Activated naive CD4-positive, alpha-beta T cell treated with anti-CD3 and anti-CD28 coated beads for 36 hours (primary cell): Measurements from ENCODE around the gene PANX2. TPM values are rescaled to one million over a fixed set of nuclear protein-coding genes. Genes with fewer than 3 reads are reported as not detected.
A peak's percentile ranks its signal among the peaks of the same experiment; 100 is the strongest.

Experiments
- CTCF ChIA-PET: fragments of 350-600 bp; sonication (Branson Sonifier 250); formaldehyde crosslinking; loops from one replicate; lab custom pipeline; 2021; ENCODE audit warnings: antibody characterized with exemption; lab: Charles Lee
- DNase-seq: peaks from one replicate; pipeline ENCODE4 v3.0.0-alpha.2; 2020
- H3K27ac Mint-ChIP-seq: one replicate; pipeline ENCODE4 v1.8.0; 2021; ENCODE audit warnings: mild to moderate bottlenecking, mixed read lengths
- H3K27me3 Mint-ChIP-seq: one replicate; pipeline ENCODE4 v1.8.0; 2021; ENCODE audit warnings: low read depth, mixed read lengths
- H3K36me3 Mint-ChIP-seq: one replicate; pipeline ENCODE4 v1.8.0; 2021; ENCODE audit warnings: low read depth, mixed read lengths
- H3K4me1 Mint-ChIP-seq: one replicate; pipeline ENCODE4 v1.8.0; 2021; ENCODE audit warnings: low read depth, mixed read lengths
- H3K4me3 Mint-ChIP-seq: one replicate; pipeline ENCODE4 v1.8.0; 2021; ENCODE audit warnings: mild to moderate bottlenecking, moderate library complexity, mixed read lengths
- H3K9me3 Mint-ChIP-seq: one replicate; pipeline ENCODE4 v1.8.0; 2021; ENCODE audit warnings: mixed read lengths
- intact Hi-C: fragments of 100-400 bp; cut with micrococcal nuclease; formaldehyde crosslinking; loops from one replicate; pipeline ENCODE4 v1.15.1; 2023
- total RNA-seq, 2 experiments: library from RNA; stranded (reverse); gene quantifications; one replicate each; pipeline ENCODE4 v1.2.3, GENCODE V29; 2021

The PANX2 gene
- total RNA-seq, 2 experiments from 2014 or later: 1.2 to 1.7 TPM

DNA sequence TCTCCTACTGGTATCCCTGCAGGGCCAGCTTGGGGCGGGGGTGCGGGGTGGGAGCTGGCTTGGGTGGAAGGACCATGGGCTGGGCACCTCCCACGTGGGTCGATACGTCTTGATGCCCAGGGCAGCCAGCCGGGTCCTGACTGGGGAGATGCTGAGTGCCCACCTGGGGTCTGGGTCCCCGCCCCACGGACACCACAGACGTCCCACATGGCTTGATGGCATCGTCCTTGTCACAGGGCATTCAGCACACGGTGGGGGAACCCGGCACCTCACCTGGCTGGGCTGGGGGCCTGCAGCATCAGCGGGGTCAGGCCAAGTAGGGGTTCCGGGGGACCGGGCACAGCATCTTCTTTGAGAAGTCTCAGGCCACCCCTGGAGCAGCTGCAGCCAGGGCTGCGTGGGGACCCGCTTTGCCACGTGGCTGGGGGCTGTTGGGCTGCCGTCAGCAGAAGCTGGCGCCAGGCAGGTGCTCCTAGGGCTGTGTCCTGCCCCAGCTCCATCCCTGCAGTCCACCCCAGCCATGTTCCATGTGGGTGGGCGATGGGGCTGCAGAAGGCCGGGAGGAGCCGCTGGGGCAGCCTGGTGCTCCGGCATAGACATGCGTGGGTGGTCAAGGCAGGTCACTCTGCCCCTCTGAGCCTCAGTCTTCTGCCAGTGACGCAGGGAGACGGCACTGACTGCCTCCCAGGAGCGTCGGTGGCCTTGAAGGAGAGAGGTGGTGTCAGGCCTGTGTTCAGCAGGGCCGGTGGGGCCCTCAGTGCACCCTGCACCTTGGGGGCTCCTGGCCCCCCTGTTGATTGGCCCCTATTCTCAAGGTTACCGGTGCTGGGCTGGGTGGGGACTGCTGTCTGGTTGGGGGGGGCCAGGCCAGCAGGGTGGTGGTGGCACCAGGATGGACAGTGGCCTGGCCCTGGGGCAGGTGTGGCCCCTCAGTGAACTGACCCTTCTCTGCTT, 38.7 kb downstream of the PANX2 start:
- intact Hi-C loops: loop anchor here (1.0 kb wide), 2 partner anchors 39 to 60 kb away; partner anchors contain the start of gene PANX2
- Mint-ChIP-seq H3K36me3 (peaks cover 15% of the 10 kb centered on the region), H3K4me1 (peaks cover 16% of the 10 kb centered on the region), H3K9me3 (no peaks in the 10 kb centered on the region), H3K27me3 (no peaks in the 10 kb centered on the region), H3K27ac (peak overlapping the region; percentile 78), H3K4me3 (no peak overlapping the region)
- CTCF ChIA-PET: interaction anchor here (1.3 to 1.7 kb wide), 2 partner anchors 18 to 60 kb away, joined by 6 to 10 read pairs; no protein-coding TSS in a partner anchor
- no peak for DNase-seq

DNA sequence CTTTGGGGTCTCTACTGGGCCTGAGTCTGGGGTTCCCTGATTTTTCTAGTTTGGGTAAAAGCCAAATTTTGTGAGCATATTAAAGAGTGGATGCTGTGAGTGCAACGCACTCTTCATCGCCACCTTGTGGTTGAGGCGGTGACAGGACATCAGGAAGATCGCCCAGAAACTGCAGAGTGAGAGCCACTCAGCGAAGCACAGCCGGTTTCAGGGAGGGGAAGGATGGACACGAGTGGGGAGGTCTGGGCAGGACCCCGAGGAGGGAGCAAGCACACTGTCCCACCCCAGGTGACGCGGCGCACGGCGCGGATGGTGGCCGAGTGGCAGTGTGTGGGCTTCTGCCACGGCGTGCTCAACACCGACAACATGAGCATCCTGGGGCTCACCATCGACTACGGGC, 39.4 kb downstream of the PANX2 start:
- intact Hi-C loops: loop anchor here (1.0 to 5.0 kb wide), 3 partner anchors 40 to 443 kb away; partner anchors contain the start of gene PANX2
- Mint-ChIP-seq H3K27me3 (no peaks in the 10 kb centered on the region), H3K9me3 (no peaks in the 10 kb centered on the region), H3K27ac (peak overlapping the region; percentile 78), H3K4me3 (no peak overlapping the region), H3K36me3 (peaks cover 18% of the 10 kb centered on the region), H3K4me1 (peaks cover 13% of the 10 kb centered on the region)
- peak; percentile 83 for DNase-seq
- CTCF ChIA-PET: interaction anchor here (2.4 kb wide), 1 partner anchor 59 kb away, joined by 19 read pairs; no protein-coding TSS in a partner anchor

DNA sequence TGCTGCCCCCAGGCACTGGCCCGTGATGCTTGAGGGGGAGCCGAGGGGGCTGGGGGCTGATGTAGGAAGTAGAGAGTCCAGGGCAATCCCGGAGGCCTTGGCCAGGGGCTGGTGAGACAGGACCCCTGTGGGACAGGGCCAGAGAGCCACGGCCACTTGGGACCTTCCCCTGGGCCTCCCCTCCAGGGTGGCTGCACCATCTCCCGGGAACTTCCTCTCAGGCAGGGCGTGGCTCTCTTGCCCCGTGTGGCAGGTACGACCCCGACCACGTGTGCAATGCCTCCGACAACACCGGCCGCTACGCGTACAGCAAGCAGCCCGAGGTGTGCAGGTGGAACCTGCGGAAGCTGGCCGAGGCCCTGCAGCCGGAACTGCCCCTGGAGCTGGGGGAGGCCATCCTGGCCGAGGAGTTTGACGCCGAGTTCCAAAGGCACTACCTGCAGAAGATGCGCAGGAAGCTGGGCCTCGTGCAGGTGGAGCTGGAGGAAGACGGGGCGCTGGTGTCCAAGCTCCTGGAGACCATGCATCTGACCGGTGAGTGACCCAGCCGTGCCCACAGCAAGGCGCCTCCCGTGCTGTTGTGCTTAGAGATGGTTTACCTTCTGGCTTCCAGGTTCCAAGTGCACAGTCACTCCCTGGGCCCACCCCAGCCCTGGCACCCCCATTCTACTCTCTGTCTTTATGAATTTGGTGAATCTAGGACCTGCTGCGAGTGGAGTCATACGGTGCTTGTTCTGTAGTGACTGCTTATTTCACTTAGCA, 40.0 kb downstream of the PANX2 start:
- no peak for DNase-seq
- H3K4me3 Mint-ChIP-seq: no peak overlapping the region
- CTCF ChIA-PET: interaction anchor here (0.8 to 2.4 kb wide), 3 partner anchors 20 to 60 kb away, joined by 3 to 19 read pairs (median 5); partner anchors contain the start of gene HDAC10
- H3K27me3 Mint-ChIP-seq: no peaks in the 10 kb centered on the region
- no peaks in the 10 kb centered on the region for H3K9me3 Mint-ChIP-seq
- intact Hi-C loops: loop anchor here (5.0 kb wide), 1 partner anchor 443 kb away; no protein-coding TSS in a partner anchor
- H3K4me1 Mint-ChIP-seq: peaks cover 13% of the 10 kb centered on the region
- H3K36me3 Mint-ChIP-seq: peaks cover 22% of the 10 kb centered on the region
- H3K27ac Mint-ChIP-seq: no peak overlapping the region

DNA sequence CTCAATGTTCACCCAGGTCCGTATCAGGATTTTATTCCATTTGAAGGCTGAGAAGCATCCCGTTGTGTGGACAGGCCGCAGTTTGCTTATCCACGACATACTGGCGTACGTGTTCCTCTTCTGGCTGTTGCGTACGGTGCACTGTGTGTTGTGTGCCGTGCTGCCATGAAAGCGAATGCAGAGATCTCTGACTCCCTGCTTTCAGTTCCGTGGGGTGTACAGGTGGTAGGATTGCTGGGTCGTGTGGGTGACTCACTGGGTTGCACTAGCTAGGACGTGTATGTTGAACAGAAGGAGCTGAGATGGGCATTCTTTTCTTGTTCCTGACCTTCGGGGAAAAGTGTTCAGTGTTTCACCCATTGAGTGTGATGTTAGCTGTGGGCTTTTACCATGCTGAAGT, 40.6 kb downstream of the PANX2 start:
- H3K9me3 Mint-ChIP-seq: no peaks in the 10 kb centered on the region
- no peak overlapping the region for H3K27ac Mint-ChIP-seq
- H3K4me3 Mint-ChIP-seq: no peak overlapping the region
- peaks cover 25% of the 10 kb centered on the region for H3K36me3 Mint-ChIP-seq
- intact Hi-C loops: loop anchor here (5.0 kb wide), 1 partner anchor 444 kb away; no protein-coding TSS in a partner anchor
- peaks cover 13% of the 10 kb centered on the region for H3K4me1 Mint-ChIP-seq
- H3K27me3 Mint-ChIP-seq: no peaks in the 10 kb centered on the region
- DNase-seq: no peak
- CTCF ChIA-PET: interaction anchor here (0.8 to 2.4 kb wide), 3 partner anchors 21 to 61 kb away, joined by 3 to 19 read pairs (median 5); partner anchors contain the start of gene HDAC10

DNA sequence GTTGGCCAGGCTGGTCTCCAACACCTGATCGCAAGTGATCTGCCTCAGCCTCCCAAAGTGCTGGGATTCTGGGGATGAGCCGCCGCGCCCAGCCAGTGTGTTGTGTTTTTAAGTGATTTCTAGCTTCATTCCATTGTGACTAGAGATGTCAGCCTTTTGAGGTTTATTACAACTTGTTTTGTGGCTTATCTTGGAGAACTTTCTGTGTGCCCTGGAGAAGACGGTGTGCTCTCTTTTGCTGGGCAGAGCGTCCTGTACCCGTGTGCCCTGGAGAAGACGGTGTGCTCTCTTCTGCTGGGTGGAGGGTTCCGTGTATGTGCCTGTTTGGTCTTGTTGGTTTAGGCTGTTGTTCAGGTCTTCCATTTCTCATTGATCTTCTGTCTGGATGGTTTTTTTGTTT, 42.7 kb downstream of the PANX2 start:
- Mint-ChIP-seq H3K4me1 (peaks cover 13% of the 10 kb centered on the region), H3K27ac (peak overlapping the region; percentile 13), H3K36me3 (peaks cover 26% of the 10 kb centered on the region), H3K9me3 (no peaks in the 10 kb centered on the region), H3K27me3 (no peaks in the 10 kb centered on the region), H3K4me3 (no peak overlapping the region)
- intact Hi-C loops: loop anchor here (5.0 kb wide), 1 partner anchor 446 kb away; no protein-coding TSS in a partner anchor
- CTCF ChIA-PET: interaction anchor here (0.7 kb wide), 1 partner anchor 244 kb away, joined by 3 read pairs; no protein-coding TSS in a partner anchor
- no peak for DNase-seq

DNA sequence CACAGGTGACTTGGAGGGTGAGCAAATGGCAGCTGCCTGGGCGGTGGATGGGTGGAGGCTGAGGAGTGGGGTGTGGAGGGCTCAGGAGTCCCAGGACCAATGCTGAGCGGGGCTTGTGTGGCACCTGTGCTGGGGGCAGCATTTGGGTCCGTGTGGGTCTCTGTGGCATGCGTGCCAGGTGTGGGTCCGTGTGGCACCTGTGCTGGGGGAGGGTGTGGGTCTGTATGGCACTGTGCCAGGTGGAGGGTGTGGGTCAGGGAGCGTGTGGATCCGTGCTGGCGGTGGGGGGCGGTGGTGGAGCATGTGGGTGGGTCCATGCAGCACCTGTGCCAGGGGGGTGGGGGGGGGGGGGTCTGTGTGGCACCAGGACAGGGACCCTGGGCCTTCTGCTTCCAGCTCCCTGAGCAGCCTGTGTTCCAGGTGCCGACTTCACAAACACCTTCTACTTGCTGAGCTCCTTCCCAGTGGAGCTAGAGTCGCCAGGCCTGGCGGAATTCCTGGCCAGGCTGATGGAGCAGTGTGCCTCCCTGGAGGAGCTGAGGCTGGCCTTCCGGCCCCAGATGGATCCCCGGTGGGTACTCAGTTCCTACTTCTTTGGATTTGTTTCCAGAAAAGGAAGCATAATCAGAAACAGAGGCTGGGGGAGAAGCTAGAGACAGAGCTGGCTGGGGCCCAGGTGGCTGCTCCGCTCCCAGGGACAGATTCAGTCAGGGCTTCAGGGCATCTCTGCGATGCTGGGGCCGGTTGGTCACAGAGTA, 44.9 kb downstream of the PANX2 start:
- no peaks in the 10 kb centered on the region for H3K27me3 Mint-ChIP-seq
- intact Hi-C loops: no loop called here
- no peaks in the 10 kb centered on the region for H3K9me3 Mint-ChIP-seq
- peaks cover 9% of the 10 kb centered on the region for H3K4me1 Mint-ChIP-seq
- no peak for DNase-seq
- H3K27ac Mint-ChIP-seq: no peak overlapping the region
- no peak overlapping the region for H3K4me3 Mint-ChIP-seq
- CTCF ChIA-PET: no interaction called here
- peaks cover 24% of the 10 kb centered on the region for H3K36me3 Mint-ChIP-seq

DNA sequence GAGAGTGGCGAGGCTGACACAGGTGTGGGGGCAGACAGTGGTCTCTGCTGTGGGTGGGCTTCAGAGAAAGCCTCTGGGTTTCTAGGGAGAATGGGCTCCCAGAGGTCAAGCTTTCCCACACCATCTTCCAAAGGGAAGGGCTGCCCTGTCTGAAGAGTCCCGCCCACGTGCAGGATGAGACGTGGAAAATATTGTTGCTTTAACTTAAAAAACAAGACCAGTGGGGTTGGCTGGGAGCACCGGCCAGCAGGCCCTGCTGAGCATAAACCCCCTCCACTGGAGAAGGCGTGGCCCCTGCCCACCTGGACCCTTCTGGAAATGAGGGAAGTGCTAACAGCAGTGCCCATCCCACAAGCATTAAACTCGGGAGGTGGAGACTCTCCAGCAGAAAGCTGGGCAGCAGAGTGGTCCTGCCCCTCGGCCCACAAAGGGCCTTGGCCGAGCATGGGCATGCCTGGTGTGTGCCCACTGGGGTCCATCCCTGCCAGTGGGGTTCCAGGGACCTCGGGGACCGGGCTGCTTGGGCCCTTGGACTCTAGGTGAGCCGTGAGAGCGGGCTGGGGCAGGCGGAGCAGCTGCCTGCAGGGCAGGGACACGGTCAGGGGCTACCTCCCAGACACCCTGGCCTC, 45.6 kb downstream of the PANX2 start:
- Mint-ChIP-seq H3K4me1 (peaks cover 8% of the 10 kb centered on the region), H3K4me3 (no peak overlapping the region), H3K36me3 (peaks cover 26% of the 10 kb centered on the region), H3K27me3 (no peaks in the 10 kb centered on the region), H3K9me3 (no peaks in the 10 kb centered on the region), H3K27ac (no peak overlapping the region)
- intact Hi-C loops: no loop called here
- DNase-seq: no peak
- CTCF ChIA-PET: no interaction called here

DNA sequence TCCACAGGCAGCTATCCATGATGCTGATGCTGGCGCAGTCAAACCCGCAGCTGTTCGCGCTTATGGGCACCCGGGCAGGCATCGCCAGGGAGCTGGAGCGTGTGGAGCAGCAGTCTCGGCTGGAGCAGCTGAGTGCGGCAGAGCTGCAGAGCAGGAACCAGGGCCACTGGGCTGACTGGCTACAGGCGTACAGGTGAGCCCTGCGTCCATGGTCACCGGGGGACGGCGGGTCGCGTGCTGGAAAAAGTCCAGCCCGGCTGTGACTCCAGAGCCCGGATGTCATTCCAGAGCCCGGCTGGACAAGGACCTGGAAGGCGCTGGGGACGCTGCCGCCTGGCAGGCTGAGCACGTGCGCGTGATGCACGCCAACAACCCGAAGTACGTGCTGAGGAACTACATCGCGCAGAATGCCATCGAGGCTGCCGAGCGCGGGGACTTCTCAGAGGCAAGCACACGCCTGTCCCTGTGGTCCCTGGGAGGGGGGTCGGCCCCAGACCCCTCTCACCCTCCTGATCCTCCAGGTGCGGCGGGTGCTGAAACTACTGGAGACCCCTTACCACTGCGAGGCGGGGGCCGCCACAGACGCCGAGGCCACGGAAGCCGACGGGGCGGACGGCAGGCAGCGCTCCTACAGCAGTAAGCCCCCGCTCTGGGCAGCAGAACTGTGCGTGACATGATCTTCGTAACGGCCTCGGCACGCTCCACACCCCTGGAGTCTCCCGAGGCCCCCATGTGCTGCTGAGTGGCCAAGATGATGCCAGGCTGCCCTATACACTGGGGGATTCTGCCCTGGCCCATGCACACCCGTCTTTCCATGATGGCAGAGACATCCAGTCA, 46.4 kb downstream of the PANX2 start:
- Mint-ChIP-seq H3K27ac (no peak overlapping the region), H3K9me3 (no peaks in the 10 kb centered on the region), H3K36me3 (peaks cover 24% of the 10 kb centered on the region), H3K4me3 (no peak overlapping the region), H3K4me1 (peaks cover 6% of the 10 kb centered on the region), H3K27me3 (no peaks in the 10 kb centered on the region)
- intact Hi-C loops: no loop called here
- no peak for DNase-seq
- CTCF ChIA-PET: no interaction called here

DNA sequence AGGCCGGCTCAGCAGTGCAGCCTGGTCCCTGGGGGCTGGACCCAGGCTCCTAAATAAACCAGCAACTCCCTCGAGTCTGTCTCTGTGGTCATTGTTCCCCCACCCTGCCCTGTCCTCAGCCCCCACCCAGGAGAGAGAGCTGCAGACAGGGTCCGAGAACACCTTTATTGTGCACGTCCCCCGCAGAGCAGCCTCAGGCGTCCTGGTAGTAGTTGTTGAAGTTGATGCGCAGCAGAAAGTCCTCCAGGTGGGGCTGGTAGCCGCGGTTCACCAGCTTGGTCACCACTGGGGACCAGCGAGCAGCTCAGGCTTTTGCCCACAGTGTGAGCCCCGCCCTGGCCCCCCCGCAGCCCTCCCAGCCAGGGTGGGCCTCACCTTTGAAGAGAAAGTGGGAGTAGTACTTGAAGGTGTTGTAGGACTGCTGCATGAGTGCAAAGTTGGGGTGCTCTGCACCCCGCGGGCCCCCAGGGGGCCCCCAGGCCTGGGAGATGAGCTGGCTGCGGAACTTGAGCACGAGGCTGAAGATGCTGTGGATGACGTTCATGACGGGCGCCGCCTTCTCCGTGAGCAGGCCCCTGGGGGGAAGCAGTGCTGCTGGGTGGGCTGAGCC, 47.1 kb downstream of the PANX2 start:
- Mint-ChIP-seq H3K27me3 (no peaks in the 10 kb centered on the region), H3K36me3 (peaks cover 24% of the 10 kb centered on the region), H3K9me3 (no peaks in the 10 kb centered on the region), H3K27ac (no peak overlapping the region), H3K4me3 (no peak overlapping the region), H3K4me1 (peaks cover 6% of the 10 kb centered on the region)
- CTCF ChIA-PET: no interaction called here
- intact Hi-C loops: no loop called here
- no peak for DNase-seq

DNA sequence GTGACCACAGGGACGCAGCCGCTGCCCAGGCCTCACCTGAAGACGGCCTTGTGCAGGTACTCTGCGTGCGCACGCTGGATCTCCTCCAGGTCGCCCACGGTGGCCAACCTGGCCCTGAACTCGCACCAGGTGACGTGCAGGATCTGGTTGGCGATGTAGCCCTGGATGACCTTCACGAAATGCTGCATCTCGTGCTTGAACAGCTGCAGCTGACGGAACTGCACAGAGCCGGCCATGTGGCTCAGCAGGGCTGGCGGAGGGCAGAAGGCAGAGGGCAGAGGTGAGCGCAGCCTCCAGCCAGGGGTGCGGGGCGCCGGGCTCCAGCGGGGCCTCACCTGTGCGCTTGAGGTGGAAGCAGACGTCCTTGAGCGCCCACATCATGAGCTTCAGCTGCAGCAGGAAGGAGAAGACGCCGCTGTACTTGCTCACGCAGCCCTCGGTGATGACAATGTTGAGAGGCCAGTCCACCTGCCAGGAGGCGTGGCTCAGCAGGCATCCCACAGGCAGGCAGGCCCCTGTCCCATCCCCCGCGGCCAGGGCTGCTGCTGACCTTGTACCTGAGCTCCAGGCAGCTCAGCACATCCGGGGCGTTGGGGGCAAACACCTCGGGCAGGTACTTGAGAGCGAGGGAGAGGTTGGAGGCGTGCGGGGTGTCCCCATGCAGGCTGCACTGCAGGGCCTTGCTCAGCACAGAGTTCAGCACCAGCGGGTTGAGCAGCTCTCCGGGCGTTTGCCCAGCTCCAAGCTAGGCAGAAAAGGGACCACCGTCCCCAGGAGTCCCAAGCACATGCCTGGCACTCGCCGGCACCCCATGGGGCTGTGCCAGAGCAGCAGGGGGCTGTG, 47.8 kb downstream of the PANX2 start:
- Mint-ChIP-seq H3K4me1 (peaks cover 1% of the 10 kb centered on the region), H3K4me3 (no peak overlapping the region), H3K27ac (no peak overlapping the region), H3K36me3 (peaks cover 25% of the 10 kb centered on the region), H3K27me3 (no peaks in the 10 kb centered on the region), H3K9me3 (no peaks in the 10 kb centered on the region)
- DNase-seq: no peak
- intact Hi-C loops: no loop called here
- CTCF ChIA-PET: interaction anchor here (0.6 to 1.1 kb wide), 2 partner anchors 23 to 402 kb away, joined by 3 read pairs; no protein-coding TSS in a partner anchor
